HG02938 (cell line): ENCODE results near the gene ERP44.

Experiments
- ATAC-seq: cut with Tn5 transposase; IDR thresholded peaks from one replicate; pipeline ENCODE4 v1.9.1; 2021; ENCODE audit warnings: mild to moderate bottlenecking, moderate library complexity; ENCODE audit not compliant: unreplicated experiment

ERP44 gene

DNA sequence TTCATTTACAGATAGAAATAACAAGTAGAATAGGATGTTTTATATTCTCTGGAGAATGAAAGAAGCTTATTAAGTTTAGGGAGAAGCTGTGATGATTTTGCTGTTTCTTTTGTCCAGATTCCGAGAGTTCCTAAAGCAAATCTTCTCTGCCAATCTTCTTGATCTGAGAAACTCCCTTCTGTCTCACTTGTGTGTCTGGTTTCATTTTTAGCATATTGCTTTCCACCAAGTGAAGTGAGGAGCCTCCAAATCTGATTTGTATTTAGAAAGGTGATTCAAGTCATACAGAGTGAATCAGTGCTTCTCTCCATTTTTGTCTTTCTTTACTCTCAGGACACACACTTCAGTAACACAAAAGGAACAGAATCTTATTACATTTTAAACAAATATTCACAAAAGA lies 144.0 kb downstream of the ERP44 start:
- no peak for ATAC-seq

DNA sequence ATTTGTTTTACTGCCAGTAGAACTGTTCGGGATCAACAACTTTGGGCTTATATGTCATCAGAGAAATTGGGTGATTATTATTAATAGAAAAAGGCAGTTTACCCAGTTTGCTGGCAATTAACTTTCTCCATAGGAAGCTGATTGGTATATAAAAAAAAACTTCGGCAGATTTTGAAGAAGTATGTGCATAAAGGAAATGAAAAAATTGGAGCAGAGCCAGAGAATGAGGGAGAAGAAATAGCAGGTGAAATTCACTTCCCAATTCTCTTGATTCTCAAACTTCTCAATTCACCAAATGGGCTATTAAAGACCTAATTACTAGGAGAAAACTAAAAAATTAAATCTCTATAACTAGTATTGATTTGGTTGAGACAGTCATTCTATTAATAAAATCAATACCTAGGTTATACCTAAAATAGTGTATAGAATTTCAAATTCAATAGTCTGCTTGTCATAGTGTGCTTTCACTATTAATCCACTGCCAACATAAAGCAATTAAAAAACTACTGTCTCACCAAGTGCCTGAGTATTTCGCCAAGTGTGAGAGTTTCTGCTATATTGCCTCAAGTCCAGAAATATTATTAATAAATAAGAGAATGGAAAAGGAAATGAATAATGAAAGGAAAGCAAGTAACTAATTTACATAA lies 144.8 kb downstream of the ERP44 start:
- ATAC-seq = no peak

DNA sequence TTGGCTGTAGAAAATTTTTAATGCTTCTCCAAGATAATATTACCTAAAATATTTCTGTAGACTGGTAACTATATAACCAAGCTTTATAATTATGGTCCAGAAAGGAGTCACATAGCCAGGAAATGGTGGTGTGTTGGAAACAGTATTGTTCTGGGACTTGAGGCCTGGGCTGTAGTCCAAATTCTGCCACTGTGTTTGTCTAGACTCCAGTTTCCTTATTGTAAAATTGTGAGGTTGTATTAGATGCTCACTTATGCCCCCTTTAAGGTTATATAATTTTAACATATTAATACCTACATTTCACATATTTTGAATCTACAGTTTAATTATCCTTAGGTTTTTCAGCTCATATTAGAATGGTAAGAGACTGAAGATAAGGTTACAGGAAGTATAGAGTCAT lies 149.9 kb downstream of the ERP44 start:
- no peak for ATAC-seq

DNA sequence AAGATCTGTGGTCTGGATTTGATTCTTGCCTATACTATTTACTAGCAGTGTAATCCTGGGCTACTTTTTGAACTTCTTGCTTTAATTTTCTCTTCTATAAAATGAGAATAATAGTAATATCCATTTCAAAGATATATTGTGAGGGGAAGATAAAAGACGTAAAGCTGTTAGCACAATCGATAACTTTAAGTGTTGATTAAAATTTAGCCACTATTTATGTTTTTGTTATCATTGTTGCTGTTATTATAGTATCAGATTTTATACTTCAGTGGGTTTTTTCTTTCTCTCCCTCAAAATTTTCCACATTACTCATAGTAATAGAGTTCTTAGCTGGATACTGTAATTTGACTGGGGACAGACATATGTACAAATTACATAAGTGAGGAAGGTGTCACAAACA lies 150.3 kb downstream of the ERP44 start:
- ATAC-seq = no peak

DNA sequence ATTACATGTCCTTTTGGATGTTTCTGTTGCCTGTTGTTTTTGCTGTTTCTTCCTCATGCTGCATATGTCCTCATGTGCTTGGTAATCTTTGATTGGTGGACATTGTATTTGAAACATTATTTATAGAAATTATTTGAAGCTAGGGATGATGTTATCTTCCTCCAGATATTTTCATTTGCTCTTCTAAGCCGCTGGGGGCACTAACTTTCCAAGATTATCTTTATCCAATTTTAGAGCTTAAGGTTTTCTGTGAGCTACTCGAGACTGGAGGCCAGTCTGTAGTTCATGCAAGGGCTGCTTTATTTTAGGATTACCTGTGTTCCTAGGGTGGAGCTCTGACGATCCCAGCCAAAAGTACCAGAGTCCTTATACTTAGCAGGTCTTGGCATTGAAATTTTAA lies 151.4 kb downstream of the ERP44 start:
- no peak for ATAC-seq

DNA sequence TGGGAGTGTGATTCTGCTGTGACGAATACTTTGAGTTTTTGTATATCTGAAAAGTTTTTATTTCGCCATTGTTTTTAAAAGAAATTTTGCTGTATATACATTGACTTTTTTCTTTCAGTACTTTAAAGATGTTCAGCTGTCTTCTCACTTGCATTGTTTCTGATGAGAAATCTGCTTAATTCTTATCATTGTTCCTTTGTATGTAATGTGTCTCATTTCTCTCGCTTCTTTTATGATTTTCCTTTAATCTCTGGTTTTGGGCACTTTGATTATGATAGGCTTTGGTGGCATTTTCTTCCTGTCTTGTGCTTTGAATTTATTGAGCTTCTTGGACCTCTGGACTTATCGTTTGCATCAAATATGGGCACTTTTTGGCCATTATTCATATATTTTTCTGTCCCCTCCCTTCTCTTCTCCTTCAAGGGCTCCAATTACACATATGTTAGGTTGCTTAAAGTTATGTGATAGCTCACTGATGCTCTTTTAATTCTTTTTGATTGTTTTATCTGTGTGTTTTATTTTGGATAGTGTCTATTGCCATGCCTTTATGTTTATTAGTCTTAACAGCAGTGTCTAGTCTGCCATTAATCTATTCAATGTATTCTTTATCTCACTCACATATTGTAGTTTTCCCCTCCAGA lies 161.7 kb downstream of the ERP44 start:
- no peak for ATAC-seq

DNA sequence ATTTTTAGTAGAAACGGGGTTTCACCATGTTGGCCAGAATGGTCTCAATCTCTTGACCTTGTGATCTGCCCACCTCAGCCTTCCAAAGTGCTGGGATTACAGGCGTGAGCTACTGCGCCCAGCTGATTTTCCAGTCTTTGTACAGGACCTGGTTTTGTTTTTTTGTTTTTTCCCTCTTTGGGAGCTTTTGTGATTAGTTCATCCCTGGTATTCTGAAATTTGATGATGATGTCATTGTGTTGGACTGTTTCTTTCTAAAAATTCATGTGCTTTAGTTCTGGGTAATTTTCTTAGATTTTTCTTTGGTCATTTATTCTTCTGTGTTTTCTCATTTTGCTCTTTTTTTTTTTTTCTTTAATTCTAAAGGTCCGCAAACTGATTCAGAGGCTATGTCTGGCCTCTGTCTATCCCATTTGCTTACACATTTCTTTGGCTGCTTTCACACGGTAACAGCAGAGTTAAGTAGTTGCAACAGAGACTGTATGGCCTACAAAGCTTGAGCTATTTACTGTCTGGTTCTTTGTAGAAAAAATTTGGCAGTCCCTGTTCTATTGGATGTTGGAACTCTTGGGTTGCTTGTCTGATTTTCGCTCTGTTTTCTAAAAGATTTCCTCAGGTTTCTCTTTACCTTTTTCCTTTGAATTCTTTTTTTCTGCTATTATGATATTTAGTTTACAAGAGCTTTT lies 167.5 kb downstream of the ERP44 start:
- no peak for ATAC-seq

DNA sequence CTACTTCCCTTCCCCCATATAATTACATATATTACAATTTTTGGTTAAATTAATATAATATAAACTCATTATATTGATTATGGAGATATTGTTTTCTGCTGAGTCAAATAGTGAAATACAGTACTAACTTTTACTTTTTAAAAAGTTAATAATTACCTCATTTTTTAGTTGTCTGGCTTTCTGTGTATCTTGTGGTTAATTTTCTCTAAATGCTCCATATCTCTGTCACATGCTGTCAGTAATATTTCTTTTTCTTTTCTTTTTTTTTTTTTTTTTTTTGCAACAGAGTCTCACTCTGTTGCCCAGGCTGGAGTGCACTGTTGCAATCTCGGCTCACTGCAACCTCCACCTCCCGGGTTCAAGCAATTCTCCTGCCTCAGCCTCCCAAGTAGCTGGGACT lies 169.1 kb downstream of the ERP44 start:
- no peak for ATAC-seq
